ENCODE measurements around the gene SLC5A10. TPM values are rescaled to one million over a fixed set of nuclear protein-coding genes. Genes with fewer than 3 reads are reported as not detected.

The SLC5A10 gene
- polyA plus RNA-seq, 3 donors = 0.10 to 0.17 (median 0.12) TPM

GRCh38 chr17:18956581-18956980, 4.6 kb downstream of the SLC5A10 start:
- WGBS (ENCODE audit: insufficient coverage) = no CpG with 5 or more reads among the region's 3 CpGs
- H3K9me3 ChIP-seq (replicated peaks in 1 of 2; ENCODE audit: control insufficient read depth in 1 of 2, insufficient read depth in 1 of 2, low read length in 2 of 2) = no peaks in the 10 kb centered on the region
- no peak overlapping the region for H3K4me3 Mint-ChIP-seq
- H3K27me3 Mint-ChIP-seq (ENCODE audit: low read depth in 3 of 3) = peaks cover 0 to 4% (median 1%) of the 10 kb centered on the region in 3 donors
- no peaks in the 10 kb centered on the region for H3K27me3 ChIP-seq (ENCODE audit: control insufficient read depth in 2 of 2, insufficient read depth in 2 of 2, low read length in 2 of 2)
- TF ChIP-seq, protein P1, sequence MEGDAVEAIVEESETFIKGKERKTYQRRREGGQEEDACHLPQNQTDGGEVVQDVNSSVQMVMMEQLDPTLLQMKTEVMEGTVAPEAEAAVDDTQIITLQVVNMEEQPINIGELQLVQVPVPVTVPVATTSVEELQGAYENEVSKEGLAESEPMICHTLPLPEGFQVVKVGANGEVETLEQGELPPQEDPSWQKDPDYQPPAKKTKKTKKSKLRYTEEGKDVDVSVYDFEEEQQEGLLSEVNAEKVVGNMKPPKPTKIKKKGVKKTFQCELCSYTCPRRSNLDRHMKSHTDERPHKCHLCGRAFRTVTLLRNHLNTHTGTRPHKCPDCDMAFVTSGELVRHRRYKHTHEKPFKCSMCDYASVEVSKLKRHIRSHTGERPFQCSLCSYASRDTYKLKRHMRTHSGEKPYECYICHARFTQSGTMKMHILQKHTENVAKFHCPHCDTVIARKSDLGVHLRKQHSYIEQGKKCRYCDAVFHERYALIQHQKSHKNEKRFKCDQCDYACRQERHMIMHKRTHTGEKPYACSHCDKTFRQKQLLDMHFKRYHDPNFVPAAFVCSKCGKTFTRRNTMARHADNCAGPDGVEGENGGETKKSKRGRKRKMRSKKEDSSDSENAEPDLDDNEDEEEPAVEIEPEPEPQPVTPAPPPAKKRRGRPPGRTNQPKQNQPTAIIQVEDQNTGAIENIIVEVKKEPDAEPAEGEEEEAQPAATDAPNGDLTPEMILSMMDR (IDR thresholded peaks at IDR 0.05) = no peak
- no peak overlapping the region for H3K27ac Mint-ChIP-seq
- no peak overlapping the region for H3K4me3 ChIP-seq (replicated peaks in 1 of 3; ENCODE audit: low read depth in 2 of 3, low read length in 3 of 3)
- no peaks in the 10 kb centered on the region for H3K9me3 Mint-ChIP-seq
- no peak overlapping the region for H3K9ac ChIP-seq (ENCODE audit: insufficient read depth, low read length, poor library complexity, severe bottlenecking)
- H3K36me3 Mint-ChIP-seq = no peaks in the 10 kb centered on the region
- H4K20me1 ChIP-seq (ENCODE audit: insufficient read depth, low read length) = no peaks in the 10 kb centered on the region
- H3K4me1 ChIP-seq (ENCODE audit: control insufficient read depth in 1 of 2, insufficient read depth in 2 of 2, low read length in 2 of 2) = no peaks in the 10 kb centered on the region
- H3K36me3 ChIP-seq (replicated peaks in 1 of 2; ENCODE audit: control insufficient read depth in 1 of 2, insufficient read depth in 2 of 2, low read length in 2 of 2) = no peaks in the 10 kb centered on the region
- intact Hi-C loops (cut with micrococcal nuclease) = loop anchor here in 1 of 2 donors (10.0 kb wide), 1 partner anchor 48 kb away; the partner anchor contains the start of gene FAM83G
- H3K79me2 ChIP-seq (ENCODE audit: insufficient read depth, low read length) = no peaks in the 10 kb centered on the region
- no peak overlapping the region for H3K27ac ChIP-seq (ENCODE audit: low read depth in 1 of 2, low read length in 2 of 2)
- no peak for DNase-seq
- no peak overlapping the region for H3K4me2 ChIP-seq (replicated peaks; ENCODE audit: extremely low read depth, low read length, poor library complexity, severe bottlenecking)
- H3K4me1 Mint-ChIP-seq = peaks cover 4% of the 10 kb centered on the region
- no peak overlapping the region for H2AFZ ChIP-seq (ENCODE audit: insufficient read depth, low read depth, low read length, poor library complexity, severe bottlenecking)

DNA sequence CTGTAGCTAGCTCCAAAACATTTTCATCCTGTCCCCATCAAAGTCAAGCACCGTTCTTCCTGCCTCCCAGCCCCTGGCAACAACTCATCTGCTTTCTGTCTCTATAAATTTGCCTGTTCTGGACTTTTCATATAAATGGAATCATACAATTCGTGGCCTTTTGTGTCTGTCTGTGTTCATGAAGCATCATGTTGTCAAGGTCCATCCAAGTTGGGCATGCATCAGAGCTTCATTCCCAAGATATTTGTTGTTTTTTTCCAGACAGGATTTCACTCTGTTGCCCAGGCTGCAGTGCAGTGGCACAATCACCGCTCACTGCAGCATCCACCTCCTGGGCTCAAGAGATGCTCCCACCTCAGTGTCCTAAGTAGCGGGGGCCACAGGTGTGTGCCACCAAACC, 5.9 kb downstream of the SLC5A10 start:
- H4K20me1 ChIP-seq (ENCODE audit: insufficient read depth, low read length) = no peaks in the 10 kb centered on the region
- intact Hi-C loops (cut with micrococcal nuclease) = loop anchor here in 1 of 2 donors (10.0 kb wide), 1 partner anchor 47 kb away; the partner anchor contains the start of gene FAM83G
- H3K27ac ChIP-seq (ENCODE audit: low read depth in 1 of 2, low read length in 2 of 2) = no peak overlapping the region
- H3K36me3 ChIP-seq (replicated peaks in 1 of 2; ENCODE audit: control insufficient read depth in 1 of 2, insufficient read depth in 2 of 2, low read length in 2 of 2) = no peaks in the 10 kb centered on the region
- no peak overlapping the region for H3K9ac ChIP-seq (ENCODE audit: insufficient read depth, low read length, poor library complexity, severe bottlenecking)
- 87% methylated on average over 4 of the region's 4 CpGs for WGBS (ENCODE audit: insufficient coverage)
- no peaks in the 10 kb centered on the region for H3K36me3 Mint-ChIP-seq
- no peaks in the 10 kb centered on the region for H3K9me3 Mint-ChIP-seq
- H2AFZ ChIP-seq (ENCODE audit: insufficient read depth, low read depth, low read length, poor library complexity, severe bottlenecking) = no peak overlapping the region
- H3K27me3 Mint-ChIP-seq (ENCODE audit: low read depth in 3 of 3) = peaks cover 0 to 6% (median 2%) of the 10 kb centered on the region in 3 donors
- H3K79me2 ChIP-seq (ENCODE audit: insufficient read depth, low read length) = no peaks in the 10 kb centered on the region
- H3K4me1 Mint-ChIP-seq = peaks cover 4% of the 10 kb centered on the region
- no peak overlapping the region for H3K4me3 Mint-ChIP-seq
- H3K4me1 ChIP-seq (ENCODE audit: control insufficient read depth in 1 of 2, insufficient read depth in 2 of 2, low read length in 2 of 2) = no peaks in the 10 kb centered on the region
- H3K9me3 ChIP-seq (replicated peaks in 1 of 2; ENCODE audit: control insufficient read depth in 1 of 2, insufficient read depth in 1 of 2, low read length in 2 of 2) = no peaks in the 10 kb centered on the region
- H3K4me3 ChIP-seq (replicated peaks in 1 of 3; ENCODE audit: low read depth in 2 of 3, low read length in 3 of 3) = no peak overlapping the region
- H3K27me3 ChIP-seq (ENCODE audit: control insufficient read depth in 2 of 2, insufficient read depth in 2 of 2, low read length in 2 of 2) = no peaks in the 10 kb centered on the region
- H3K4me2 ChIP-seq (replicated peaks; ENCODE audit: extremely low read depth, low read length, poor library complexity, severe bottlenecking) = no peak overlapping the region
- H3K27ac Mint-ChIP-seq = no peak overlapping the region
- DNase-seq = no peak
- TF ChIP-seq, protein P1 (IDR thresholded peaks at IDR 0.05) = no peak
